Left kidney (tissue), 8 donors: ENCODE results near the gene MAGEA2. TPM values are rescaled to one million over a fixed set of nuclear protein-coding genes. Genes with fewer than 3 reads are reported as not detected.
"Not testable (repeated sequence)": the region's sequence is repeated elsewhere in the genome, so short reads cannot be mapped to it uniquely, and the experiment has no call there.

Experiments
- DNase-seq: peaks from one replicate; pipeline ENCODE4 v3.0.0-alpha.2; 2013
- long read RNA-seq, 8 donors: transcript quantifications; one replicate each; lab custom pipeline, GENCODE V29; 2026
- polyA plus RNA-seq: library from polyadenylated mRNA; unstranded; fragments of 120-200 nt; gene quantifications from one replicate; pipeline ENCODE4 v1.2.1, GENCODE V29; 2013; ENCODE audit not compliant: insufficient read length

MAGEA2 gene
- polyA plus RNA-seq = not detected
- long read RNA-seq, donor 1 = 0 reads
- long read RNA-seq, donor 2 = 0 reads
- long read RNA-seq, donor 3 = 0 reads
- long read RNA-seq, donor 4 = 0 reads
- long read RNA-seq, donor 5 = 0 reads
- long read RNA-seq, donor 6 = 0 reads
- long read RNA-seq, donor 7 = 0 reads
- long read RNA-seq, donor 8 = 0 reads

- DNase-seq = not testable (repeated sequence)
Measured at GRCh38 chrX:152753686-152754650, at the start of gene MAGEA2. Gene MAGEA2 (minus strand): TSS chrX:152753842. CDS start chrX:152751363, 2,479 bp downstream.

- no peak for DNase-seq
Measured at GRCh38 chrX:152798945-152799344, 45.3 kb upstream of the MAGEA2 start.

- not testable (repeated sequence) for DNase-seq
Measured at GRCh38 chrX:152787062-152787461, 33.4 kb upstream of the MAGEA2 start.

GRCh38 chrX:152769549-152770289, 16.1 kb upstream of the MAGEA2 start, which contains the start of gene MAGEA6:
Gene MAGEA6 (minus strand): TSS chrX:152769689. CDS start chrX:152767650, 2,039 bp downstream.
- not testable (repeated sequence) for DNase-seq

GRCh38 chrX:152766562-152766961, 12.9 kb upstream of the MAGEA2 start:
- not testable (repeated sequence) for DNase-seq

- not testable (repeated sequence) for DNase-seq
Measured at GRCh38 chrX:152761582-152761981, 7.9 kb upstream of the MAGEA2 start.

- not testable (repeated sequence) for DNase-seq
Measured at GRCh38 chrX:152759544-152759943, 5.9 kb upstream of the MAGEA2 start.

GRCh38 chrX:152758918-152759317, 5.3 kb upstream of the MAGEA2 start, which contains the start of gene CSAG3:
Gene CSAG3 (plus strand): TSS chrX:152759218.
- DNase-seq = not testable (repeated sequence)

GRCh38 chrX:152754871-152755270, 1.2 kb upstream of the MAGEA2 start:
- not testable (repeated sequence) for DNase-seq

GRCh38 chrX:152738560-152738959, 15.1 kb downstream of the MAGEA2 start:
- DNase-seq = no peak

- DNase-seq = not testable (repeated sequence)
Measured at GRCh38 chrX:152736528-152736927, 17.1 kb downstream of the MAGEA2 start.

- DNase-seq = no peak
Measured at GRCh38 chrX:152735860-152736511, 17.7 kb downstream of the MAGEA2 start.

- DNase-seq = no peak
Measured at GRCh38 chrX:152735101-152735500, 18.5 kb downstream of the MAGEA2 start.

- DNase-seq = not testable (repeated sequence)
Measured at GRCh38 chrX:152734143-152734858, 19.3 kb downstream of the MAGEA2 start.

- no peak for DNase-seq
Measured at GRCh38 chrX:152733261-152733975, 20.2 kb downstream of the MAGEA2 start, which contains the start of the genes CSAG1 and MAGEA12. Gene CSAG1 (minus strand): TSS chrX:152733721. CDS start chrX:152732460, 1,261 bp downstream. Gene MAGEA12 (plus strand): TSS chrX:152733757. CDS start chrX:152736162, 2,405 bp downstream.

- no peak for DNase-seq
Measured at GRCh38 chrX:152725409-152725808, 28.2 kb downstream of the MAGEA2 start.

- not testable (repeated sequence) for DNase-seq
Measured at GRCh38 chrX:152713815-152714787, 39.5 kb downstream of the MAGEA2 start, which contains the start of gene MAGEA2B. Gene MAGEA2B (plus strand): TSS chrX:152714628. CDS start chrX:152717107, 2,479 bp downstream.

- DNase-seq = not testable (repeated sequence)
Measured at GRCh38 chrX:152713195-152713594, 40.4 kb downstream of the MAGEA2 start.
